Measurements from ENCODE around the gene CDKL1. TPM values are rescaled to one million over a fixed set of nuclear protein-coding genes. Genes with fewer than 3 reads are reported as not detected.
"Not testable (repeated sequence)": the region's sequence is repeated elsewhere in the genome, so short reads cannot be mapped to it uniquely, and the experiment has no call there.

Gene CDKL1
- total RNA-seq, 1 experiment from 2014 or later, result 14.4 TPM

DNA sequence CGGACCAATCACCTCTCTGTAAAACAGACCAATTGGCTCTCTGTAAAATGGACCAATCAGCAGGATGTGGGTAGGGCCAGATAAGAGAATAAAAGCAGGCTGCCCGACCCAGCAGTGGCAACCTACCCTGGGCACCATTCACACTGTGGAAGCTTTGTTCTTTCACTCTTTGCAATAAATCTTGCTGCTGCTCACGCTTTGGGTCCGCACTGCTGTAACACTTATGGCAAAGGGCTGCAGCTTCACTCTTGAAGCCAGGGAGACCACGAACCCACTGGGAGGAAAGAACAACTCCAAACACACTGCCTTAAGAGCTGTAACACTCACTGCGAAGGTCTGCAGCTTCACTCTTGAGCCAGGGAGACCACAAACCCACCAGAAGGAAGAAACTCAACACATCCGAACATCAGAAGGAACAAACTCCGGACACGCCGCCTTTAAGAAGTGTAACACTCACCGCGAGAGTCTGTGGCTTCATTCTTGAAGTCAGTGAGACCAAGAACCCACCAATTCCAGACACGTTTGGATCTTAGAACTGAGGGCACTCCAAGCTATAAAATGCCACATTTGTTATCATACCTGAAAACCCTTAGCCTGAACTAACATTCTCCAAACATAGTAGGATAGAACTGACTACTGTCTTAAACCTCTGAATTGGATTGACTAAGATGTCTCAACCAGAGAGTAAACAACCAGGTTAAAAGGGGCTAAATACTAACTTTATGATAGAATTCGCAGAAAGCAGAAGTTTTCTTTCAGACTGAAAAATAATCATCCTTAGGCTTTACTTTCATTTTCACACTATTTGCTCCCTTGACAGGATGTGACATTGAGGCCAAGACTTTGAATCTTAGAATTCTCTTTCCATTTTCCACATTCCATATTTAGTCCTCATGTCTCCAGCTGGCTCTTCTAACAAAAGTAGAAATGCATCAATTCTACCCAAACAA, 33.6 kb downstream of the CDKL1 start:
- Histone ChIP-seq H3K4me3 (ENCODE audit: low read length) (no peak overlapping the region), H3K79me2 (ENCODE audit: low read length) (no peaks in the 10 kb centered on the region), H3K27ac (ENCODE audit: low read length) (no peak overlapping the region), H3K9me3 (ENCODE audit: low read length) (no peaks in the 10 kb centered on the region), H3K27me3 (ENCODE audit: low read length) (no peaks in the 10 kb centered on the region), H3K4me2 (ENCODE audit: low read length) (no peak overlapping the region), H3K4me1 (ENCODE audit: insufficient read depth, low read length) (peaks cover 20% of the 10 kb centered on the region), H2AFZ (ENCODE audit: low read length) (no peak overlapping the region), H4K20me1 (ENCODE audit: low read length) (no peaks in the 10 kb centered on the region), H3K9ac (ENCODE audit: low read length) (no peak overlapping the region), H3F3A (ENCODE audit: low read length, unreplicated experiment) (no peaks in the 10 kb centered on the region), H3K36me3 (ENCODE audit: low read depth, low read length) (no peaks in the 10 kb centered on the region), H3K9me2 (replicated peaks; ENCODE audit: low read length) (no peaks in the 10 kb centered on the region)
- intact Hi-C loops (cut with micrococcal nuclease), result no loop called here
- DNase-seq (no peak), ATAC-seq (no peak)
- no TSS peak for BruUV-seq (replicated peaks)
- CTCF ChIA-PET, result no interaction called here
- TF ChIP-seq EZH2phosphoT487 (IDR thresholded peaks at IDR 0.05; ENCODE audit: borderline replicate concordance, low read length) (no peak), EZH2 (IDR thresholded peaks at IDR 0.05; ENCODE audit: low read length, unreplicated experiment) (no peak), CTCF (conservative IDR thresholded peaks at IDR 0.05; ENCODE audit: low read depth, low read length) (no peak)
- POLR2A ChIA-PET (ENCODE audit: unreplicated experiment), result no interaction called here

- intact Hi-C loops (cut with micrococcal nuclease), result loop anchor here (2.0 kb wide), 1 partner anchor 35 kb away; the partner anchor contains the start of gene CDKL1
- ChIA-PET CTCF (interaction anchor here (0.6 kb wide), 1 partner anchor 17 kb away, joined by 5 read pairs; no protein-coding TSS in a partner anchor), POLR2A (ENCODE audit: unreplicated experiment) (interaction anchor here (0.6 kb wide), 1 partner anchor 36 kb away, joined by 3 read pairs; no protein-coding TSS in a partner anchor)
- not testable (repeated sequence) for H3K79me2 ChIP-seq (ENCODE audit: low read length); H3K9me3 ChIP-seq (ENCODE audit: low read length); H3F3A ChIP-seq (ENCODE audit: low read length, unreplicated experiment); H3K27me3 ChIP-seq (ENCODE audit: low read length); H3K36me3 ChIP-seq (ENCODE audit: low read depth, low read length); H2AFZ ChIP-seq (ENCODE audit: low read length); H3K9me2 ChIP-seq (replicated peaks; ENCODE audit: low read length); H4K20me1 ChIP-seq (ENCODE audit: low read length); H3K4me3 ChIP-seq (ENCODE audit: low read length); BruUV-seq (replicated peaks); H3K9ac ChIP-seq (ENCODE audit: low read length); ATAC-seq; DNase-seq
- Histone ChIP-seq H3K4me1 (ENCODE audit: insufficient read depth, low read length) (peaks cover 20% of the 10 kb centered on the region), H3K27ac (ENCODE audit: low read length) (peak overlapping the region; percentile 22), H3K4me2 (ENCODE audit: low read length) (peak overlapping the region; percentile 4; the same call in 1 of the 2 replicates)
Observed at GRCh38 chr14:50361473-50362403, 34.9 kb downstream of the CDKL1 start.

GRCh38 chr14:50360851-50361250, 35.8 kb downstream of the CDKL1 start:
- peak; percentile 86 for DNase-seq
- H3K4me1 ChIP-seq (ENCODE audit: insufficient read depth, low read length), result peaks cover 20% of the 10 kb centered on the region
- H3K9me2 ChIP-seq (replicated peaks; ENCODE audit: low read length), result no peaks in the 10 kb centered on the region
- no peaks in the 10 kb centered on the region for H3F3A ChIP-seq (ENCODE audit: low read length, unreplicated experiment)
- intact Hi-C loops (cut with micrococcal nuclease), result loop anchor here (2.0 kb wide), 1 partner anchor 36 kb away; the partner anchor contains the start of gene CDKL1
- H3K27ac ChIP-seq (ENCODE audit: low read length), result peak overlapping the region; percentile 53
- no peaks in the 10 kb centered on the region for H3K36me3 ChIP-seq (ENCODE audit: low read depth, low read length)
- no peaks in the 10 kb centered on the region for H3K79me2 ChIP-seq (ENCODE audit: low read length)
- ATAC-seq, result peak; percentile 81
- TF ChIP-seq EZH2phosphoT487 (IDR thresholded peaks at IDR 0.05; ENCODE audit: borderline replicate concordance, low read length) (no peak), EZH2 (IDR thresholded peaks at IDR 0.05; ENCODE audit: low read length, unreplicated experiment) (no peak), CTCF (conservative IDR thresholded peaks at IDR 0.05; ENCODE audit: low read depth, low read length) (no peak)
- no TSS peak for BruUV-seq (replicated peaks)
- CTCF ChIA-PET, result interaction anchor here (0.6 kb wide), 2 partner anchors 16 to 182 kb away, joined by 3 to 5 read pairs; no protein-coding TSS in a partner anchor
- peak overlapping the region; percentile 4; the same call in 1 of the 2 replicates for H3K4me2 ChIP-seq (ENCODE audit: low read length)
- H3K4me3 ChIP-seq (ENCODE audit: low read length), result no peak overlapping the region
- no peaks in the 10 kb centered on the region for H3K27me3 ChIP-seq (ENCODE audit: low read length)
- H3K9me3 ChIP-seq (ENCODE audit: low read length), result no peaks in the 10 kb centered on the region
- POLR2A ChIA-PET (ENCODE audit: unreplicated experiment), result interaction anchor here (0.6 to 0.7 kb wide), 2 partner anchors 17 to 37 kb away, joined by 3 to 4 read pairs; no protein-coding TSS in a partner anchor
- H2AFZ ChIP-seq (ENCODE audit: low read length), result no peak overlapping the region
- H4K20me1 ChIP-seq (ENCODE audit: low read length), result no peaks in the 10 kb centered on the region
- no peak overlapping the region for H3K9ac ChIP-seq (ENCODE audit: low read length)
